H1 (cell line): ENCODE results near the gene SRSF9. TPM values are rescaled to one million over a fixed set of nuclear protein-coding genes. Genes with fewer than 3 reads are reported as not detected.

ENCODE experiments used
- CTCF ChIA-PET: fragments of 300-600 bp; sonication (Branson Sonifier 250); formaldehyde crosslinking; loops from one replicate; lab custom pipeline; 2021; ENCODE audit not compliant: partially characterized antibody; lab: Charles Lee
- POLR2A ChIA-PET: fragments of 300-600 bp; sonication (Branson Sonifier 250); formaldehyde crosslinking; loops from one replicate; lab custom pipeline; 2021; ENCODE audit warnings: inconsistent platforms; ENCODE audit not compliant: partially characterized antibody; lab: Charles Lee
- DNase-seq, 2 experiments: peaks; one replicate each; pipeline versions ENCODE4 v3.0.0 to v3.0.0-alpha.2; 2010 to 2022; ENCODE audit warnings: low spot score in 2 of 2, low read depth in 1 of 2, mixed read lengths in 1 of 2
- FAIRE-seq: peaks from 2 replicates; lab custom pipeline; 2011; peaks lifted over from hg19 to GRCh38; lab: Jason Lieb, UNC
- H2AFZ ChIP-seq: 2 replicates; pipeline ENCODE4 v1.8.1; 2012; ENCODE audit warnings: low read length, inconsistent platforms
- H2AK5ac ChIP-seq: 2 replicates; pipeline ENCODE4 v1.6.1; 2013; ENCODE audit warnings: low read depth, low read length
- H2BK120ac ChIP-seq: replicated peaks from 2 replicates; pipeline ENCODE3; 2013; ENCODE audit warnings: low read depth, low read length, inconsistent platforms
- H2BK12ac ChIP-seq: 2 replicates; pipeline ENCODE4 v1.6.1; 2013; ENCODE audit warnings: low read depth, low read length
- H2BK15ac ChIP-seq: 2 replicates; pipeline ENCODE4 v1.6.1; 2013; ENCODE audit warnings: low read length
- H2BK20ac ChIP-seq: 2 replicates; pipeline ENCODE4 v1.6.1; 2013; ENCODE audit warnings: low read length
- H2BK5ac ChIP-seq: 2 replicates; pipeline ENCODE4 v1.6.1; 2013; ENCODE audit warnings: low read depth, low read length
- H3K14ac ChIP-seq: 2 replicates; pipeline ENCODE4 v1.6.1; 2013; ENCODE audit warnings: inconsistent platforms; ENCODE audit not compliant: insufficient read length
- H3K18ac ChIP-seq: 2 replicates; pipeline ENCODE4 v1.6.1; 2013; ENCODE audit warnings: low read length; ENCODE audit errors: extremely low read depth
- H3K23ac ChIP-seq: 2 replicates; pipeline ENCODE4 v1.6.1; 2013; ENCODE audit warnings: inconsistent platforms; ENCODE audit not compliant: insufficient read length
- H3K23me2 ChIP-seq: 2 replicates; pipeline ENCODE4 v1.6.1; 2013; ENCODE audit warnings: low read depth, low read length
- H3K27ac ChIP-seq: 2 replicates; pipeline ENCODE4 v1.6.1; 2011; ENCODE audit warnings: low read depth, low read length, inconsistent platforms
- H3K27me3 ChIP-seq, 4 experiments: replicated peaks in 1 of 4; 1 replicate in 1 of 4; 2 replicates in 3 of 4; pipeline versions ENCODE4 v1.6.1 to v1.8.1; 2011 to 2013; ENCODE audit warnings: low read length in 3 of 4, mild to moderate bottlenecking in 3 of 4, inconsistent platforms in 2 of 4, mixed read lengths in 2 of 4, moderate library complexity in 1 of 4; ENCODE audit not compliant: control insufficient read depth in 3 of 4, insufficient read depth in 3 of 4; ENCODE audit errors: extremely low read depth in 1 of 4
- H3K36me3 ChIP-seq, 4 experiments: 2 replicates each; pipeline versions ENCODE4 v1.6.1 to v1.8.1; 2011 to 2013; ENCODE audit warnings: mild to moderate bottlenecking in 4 of 4, low read length in 3 of 4, moderate library complexity in 2 of 4, control low read depth in 1 of 4, inconsistent platforms in 1 of 4; ENCODE audit not compliant: insufficient read depth in 4 of 4, control insufficient read depth in 2 of 4
- H3K4ac ChIP-seq: replicated peaks from 2 replicates; pipeline ENCODE3; 2013; ENCODE audit warnings: low read length, low read depth, mixed read lengths, inconsistent platforms; ENCODE audit not compliant: insufficient read length
- H3K4me1 ChIP-seq, 4 experiments: replicated peaks in 1 of 4; 1 replicate in 1 of 4; 2 replicates in 3 of 4; pipeline versions ENCODE4 v1.6.1 to v1.8.1; 2011 to 2013; ENCODE audit warnings: low read length in 3 of 4, inconsistent platforms in 2 of 4, mixed read lengths in 1 of 4; ENCODE audit not compliant: insufficient read depth in 4 of 4, control insufficient read depth in 3 of 4
- H3K4me2 ChIP-seq, 2 experiments: 2 replicates each; pipeline versions ENCODE4 v1.6.1 to v1.8.1; 2011 to 2013; ENCODE audit warnings: low read depth in 2 of 2, low read length in 2 of 2, control low read depth in 1 of 2, inconsistent platforms in 1 of 2, mild to moderate bottlenecking in 1 of 2; ENCODE audit not compliant: insufficient read depth in 1 of 2
- H3K4me3 ChIP-seq, 4 experiments: fragments of 200-600, 300-600 bp in 1 of 4; sonication (generic), shearing (Covaris generic), sonication (Bioruptor Twin) in 1 of 4; 2 replicates each; pipeline versions ENCODE4 v1.5.1 to v1.8.1; 2011 to 2016; ENCODE audit warnings: low read length in 4 of 4, low read depth in 3 of 4, control low read depth in 2 of 4, inconsistent platforms in 2 of 4, mild to moderate bottlenecking in 2 of 4, mixed read lengths in 1 of 4, moderate library complexity in 1 of 4; ENCODE audit not compliant: insufficient read depth in 2 of 4; ENCODE audit errors: extremely low read depth in 1 of 4
- H3K56ac ChIP-seq: replicated peaks from 2 replicates; pipeline ENCODE3; 2013; ENCODE audit warnings: low read depth, mild to moderate bottlenecking, mixed read lengths, low read length, inconsistent platforms; ENCODE audit not compliant: insufficient read length
- H3K79me1 ChIP-seq: 2 replicates; pipeline ENCODE4 v1.6.1; 2013; ENCODE audit warnings: low read depth, low read length, control low read depth
- H3K79me2 ChIP-seq, 2 experiments: 2 replicates each; pipeline versions ENCODE4 v1.6.1 to v1.8.1; 2012 to 2013; ENCODE audit warnings: low read length in 2 of 2, mild to moderate bottlenecking in 2 of 2, inconsistent platforms in 1 of 2; ENCODE audit not compliant: insufficient read depth in 2 of 2, control insufficient read depth in 1 of 2
- H3K9ac ChIP-seq, 4 experiments: replicated peaks in 1 of 4; 1 replicate in 1 of 4; 2 replicates in 3 of 4; pipeline versions ENCODE4 v1.6.1 to v1.8.1; 2011 to 2013; ENCODE audit warnings: low read depth in 3 of 4, low read length in 3 of 4, control low read depth in 2 of 4, mild to moderate bottlenecking in 2 of 4, moderate library complexity in 2 of 4, inconsistent platforms in 1 of 4; ENCODE audit errors: extremely low read depth in 1 of 4
- H3K9me3 ChIP-seq, 2 experiments: 2 replicates each; pipeline versions ENCODE4 v1.6.1 to v1.8.1; 2012 to 2013; ENCODE audit warnings: mild to moderate bottlenecking in 2 of 2, moderate library complexity in 2 of 2, control low read depth in 1 of 2, inconsistent platforms in 1 of 2, low read depth in 1 of 2, low read length in 1 of 2, mixed read lengths in 1 of 2; ENCODE audit not compliant: insufficient read depth in 2 of 2
- H4K20me1 ChIP-seq, 2 experiments: replicated peaks in 1 of 2; 2 replicates each; pipeline versions ENCODE3 to v1.8.1; 2011 to 2013; ENCODE audit warnings: inconsistent platforms in 2 of 2, low read length in 2 of 2, mild to moderate bottlenecking in 1 of 2; ENCODE audit not compliant: insufficient read depth in 2 of 2, control insufficient read depth in 1 of 2
- H4K5ac ChIP-seq: 2 replicates; pipeline ENCODE4 v1.6.1; 2013; ENCODE audit warnings: low read length, low read depth, mixed read lengths, inconsistent platforms; ENCODE audit not compliant: insufficient read length
- H4K8ac ChIP-seq: 2 replicates; pipeline ENCODE4 v1.8.0; 2013; ENCODE audit warnings: mild to moderate bottlenecking, moderate library complexity, low read length, inconsistent platforms; ENCODE audit not compliant: insufficient read depth; ENCODE audit errors: extremely low read depth
- H4K91ac ChIP-seq: replicated peaks from 2 replicates; pipeline ENCODE3; 2013; ENCODE audit warnings: low read length, mixed read lengths, inconsistent platforms; ENCODE audit not compliant: insufficient read length
- ATF2 ChIP-seq: IDR thresholded peaks from 2 replicates; pipeline ENCODE4 v1.6.1; 2012; ENCODE audit warnings: low read length, inconsistent platforms
- CEBPB ChIP-seq: IDR thresholded peaks from 2 replicates; pipeline ENCODE4 v1.6.1; 2012; ENCODE audit warnings: low read depth, low read length
- EP300 ChIP-seq, 2 experiments: IDR thresholded peaks; 1 replicate in 1 of 2; 2 replicates in 1 of 2; pipeline ENCODE4 v1.6.1; 2011 to 2012; ENCODE audit warnings: low read depth in 2 of 2, low read length in 2 of 2, mild to moderate bottlenecking in 2 of 2, borderline replicate concordance in 1 of 2, inconsistent platforms in 1 of 2, moderate library complexity in 1 of 2
- KDM4A ChIP-seq: IDR thresholded peaks from one replicate; pipeline ENCODE4 v1.7.1; 2012; ENCODE audit warnings: low read depth, mild to moderate bottlenecking, moderate library complexity, low read length, inconsistent platforms; ENCODE audit not compliant: severe bottlenecking
- SAP30 ChIP-seq: fragments of 300-600 bp; sonication (generic); IDR thresholded peaks from 2 replicates; pipeline ENCODE4 v1.7.1; 2012; ENCODE audit warnings: low read length, moderate library complexity, mild to moderate bottlenecking, inconsistent platforms; ENCODE audit not compliant: insufficient read depth, insufficient replicate concordance
- SIX5 ChIP-seq: IDR thresholded peaks from 2 replicates; pipeline ENCODE4 v1.6.1; 2011; ENCODE audit warnings: mild to moderate bottlenecking, low read depth, low read length
- WGBS, 2 experiments: shearing (Covaris generic) in 1 of 2; methylation state at CpG; one replicate each; pipeline versions ENCODE4 v1.1.6 to v1.1.7; 2013 to 2015; ENCODE audit warnings: low lambda C conversion rate in 2 of 2, mixed read lengths in 2 of 2, inconsistent platforms in 1 of 2, low coverage in 1 of 2, missing lambda C conversion rate in 1 of 2; ENCODE audit not compliant: insufficient replicate concordance in 2 of 2, insufficient coverage in 1 of 2, insufficient read length in 1 of 2; ENCODE audit errors: extremely low coverage in 1 of 2, missing lambda C conversion rate in 1 of 2; 5-methylcytosine and 5-hydroxymethylcytosine counted together
- polyA plus RNA-seq, 7 experiments: library from polyadenylated mRNA; depleted of rRNA in 3 of 7; stranded (reverse) in 5 of 7; unstranded in 2 of 7; fragments of >200 nt in 5 of 7; fragments of 200-250 nt in 2 of 7; gene quantifications; 1 replicate in 5 of 7; 2 replicates in 1 of 7; 4 replicates in 1 of 7; pipeline versions ENCODE4 v1.2.1 to v1.2.3, GENCODE V29; 2011 to 2013; ENCODE audit warnings: missing spikeins in 2 of 7, mixed read lengths in 2 of 7
- total RNA-seq: library from RNA; stranded (reverse); fragmentation: NEBNext Ultra II Directional; extraction: Animal tissue kit (Norgen Biotek cat#: 25700); gene quantifications from 2 replicates; pipeline ENCODE4 v1.2.1, GENCODE V29; 2021

The SRSF9 gene
- total and polyA plus RNA-seq, 2 of the 8 experiments (the other 6 are each of a cell fraction or from before 2014, with no cell fraction given), result 172 to 304 TPM

- Histone ChIP-seq H3K36me3 (peaks cover 14 to 66% (median 39%) of the 10 kb centered on the region in 4 experiments), H3K27me3 (no peaks in the 10 kb centered on the region), H2BK15ac (no peak overlapping the region), H3K18ac (no peak overlapping the region), H2BK12ac (no peak overlapping the region), H3K79me2 (peaks cover 0 to 4% of the 10 kb centered on the region in 2 experiments; a peak in 1 of 4 replicates), H3K9ac (no peak overlapping the region), H3K79me1 (no peaks in the 10 kb centered on the region; the same call in 1 of the 2 replicates), H3K56ac (no peak overlapping the region), H2BK120ac (no peak overlapping the region), H3K4me1 (no peaks in the 10 kb centered on the region; a peak in 1 of 7 replicates), H3K9me3 (no peaks in the 10 kb centered on the region), H3K23ac (no peak overlapping the region), H4K20me1 (peaks cover 6% of the 10 kb centered on the region in 2 experiments), H3K23me2 (no peaks in the 10 kb centered on the region), H3K4me3 (no peak overlapping the region), H3K14ac (no peak overlapping the region), H4K8ac (no peak overlapping the region), H3K27ac (no peak overlapping the region), H3K4me2 (no peak overlapping the region), H2BK5ac (no peak overlapping the region), H3K4ac (no peak overlapping the region), H2AK5ac (no peak overlapping the region), H2AFZ (no peak overlapping the region), H4K91ac (no peak overlapping the region), H2BK20ac (no peak overlapping the region), H4K5ac (no peak overlapping the region)
- TF ChIP-seq CEBPB (no peak), SIX5 (no peak), KDM4A (no peak), SAP30 (no peak), ATF2 (no peak), EP300 (IDR thresholded peaks at IDR 0.05; ENCODE audit: borderline replicate concordance in 1 of 2, low read depth in 2 of 2, low read length in 2 of 2) (no peak)
- DNase-seq, result no peak
- ChIA-PET CTCF (interaction anchor here (0.6 to 11.4 kb wide), 7 partner anchors 11 to 315 kb away, joined by 3 to 152 read pairs (median 4); partner anchors contain the start of gene SRSF9), POLR2A (interaction anchor here (0.6 to 19.6 kb wide), 5 partner anchors 10 to 213 kb away, joined by 3 to 365 read pairs (median 7); partner anchors contain the start of genes GATC, SRSF9 and TRIAP1)
- 92% methylated on average over 7 of the region's 7 CpGs; no CpG with 5 or more reads in 1 of the 2 experiments for WGBS, 2 experiments
- no peak for FAIRE-seq
These were observed 14.2 kb downstream of the SRSF9 start for GRCh38 chr12:120455302-120455701.
